ENCODE measurements around the gene BSND. TPM values are rescaled to one million over a fixed set of nuclear protein-coding genes. Genes with fewer than 3 reads are reported as not detected.

Gene BSND
- total RNA-seq, 1 donor from 2014 or later: not detected

DNA sequence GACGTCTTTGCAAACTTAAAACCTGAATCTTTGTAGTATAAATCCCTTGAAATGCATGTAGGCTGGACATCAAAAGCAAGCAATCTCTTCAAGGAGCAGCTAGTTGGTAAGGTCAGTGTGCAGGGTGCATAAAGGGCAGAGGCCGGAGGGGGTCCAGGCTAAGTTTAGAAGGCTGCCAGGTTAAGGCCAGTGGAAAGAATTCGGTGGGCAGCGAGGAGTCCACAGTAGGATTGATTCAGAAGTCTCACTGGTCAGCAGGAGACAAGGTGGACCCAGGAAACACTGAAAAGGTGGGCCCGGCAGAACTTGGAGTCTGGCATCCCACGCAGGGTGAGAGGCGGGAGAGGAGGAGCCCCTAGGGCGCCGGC lies 40.2 kb downstream of the BSND start:
- Mint-ChIP-seq H3K9me3 (ENCODE audit: unreplicated experiment) (no peaks in the 10 kb centered on the region), H3K27me3 (ENCODE audit: unreplicated experiment) (peaks cover 19% of the 10 kb centered on the region), H3K27ac (ENCODE audit: unreplicated experiment) (no peak overlapping the region), H3K36me3 (ENCODE audit: low read depth, unreplicated experiment) (no peaks in the 10 kb centered on the region), H3K4me1 (ENCODE audit: unreplicated experiment) (peaks cover 15% of the 10 kb centered on the region), H3K4me3 (ENCODE audit: unreplicated experiment) (peak overlapping the region; percentile 19)
- TF ChIP-seq, protein P1, sequence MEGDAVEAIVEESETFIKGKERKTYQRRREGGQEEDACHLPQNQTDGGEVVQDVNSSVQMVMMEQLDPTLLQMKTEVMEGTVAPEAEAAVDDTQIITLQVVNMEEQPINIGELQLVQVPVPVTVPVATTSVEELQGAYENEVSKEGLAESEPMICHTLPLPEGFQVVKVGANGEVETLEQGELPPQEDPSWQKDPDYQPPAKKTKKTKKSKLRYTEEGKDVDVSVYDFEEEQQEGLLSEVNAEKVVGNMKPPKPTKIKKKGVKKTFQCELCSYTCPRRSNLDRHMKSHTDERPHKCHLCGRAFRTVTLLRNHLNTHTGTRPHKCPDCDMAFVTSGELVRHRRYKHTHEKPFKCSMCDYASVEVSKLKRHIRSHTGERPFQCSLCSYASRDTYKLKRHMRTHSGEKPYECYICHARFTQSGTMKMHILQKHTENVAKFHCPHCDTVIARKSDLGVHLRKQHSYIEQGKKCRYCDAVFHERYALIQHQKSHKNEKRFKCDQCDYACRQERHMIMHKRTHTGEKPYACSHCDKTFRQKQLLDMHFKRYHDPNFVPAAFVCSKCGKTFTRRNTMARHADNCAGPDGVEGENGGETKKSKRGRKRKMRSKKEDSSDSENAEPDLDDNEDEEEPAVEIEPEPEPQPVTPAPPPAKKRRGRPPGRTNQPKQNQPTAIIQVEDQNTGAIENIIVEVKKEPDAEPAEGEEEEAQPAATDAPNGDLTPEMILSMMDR (IDR thresholded peaks at IDR 0.05; ENCODE audit: unreplicated experiment): no peak
- no peak for DNase-seq (ENCODE audit: low spot score)

DNA sequence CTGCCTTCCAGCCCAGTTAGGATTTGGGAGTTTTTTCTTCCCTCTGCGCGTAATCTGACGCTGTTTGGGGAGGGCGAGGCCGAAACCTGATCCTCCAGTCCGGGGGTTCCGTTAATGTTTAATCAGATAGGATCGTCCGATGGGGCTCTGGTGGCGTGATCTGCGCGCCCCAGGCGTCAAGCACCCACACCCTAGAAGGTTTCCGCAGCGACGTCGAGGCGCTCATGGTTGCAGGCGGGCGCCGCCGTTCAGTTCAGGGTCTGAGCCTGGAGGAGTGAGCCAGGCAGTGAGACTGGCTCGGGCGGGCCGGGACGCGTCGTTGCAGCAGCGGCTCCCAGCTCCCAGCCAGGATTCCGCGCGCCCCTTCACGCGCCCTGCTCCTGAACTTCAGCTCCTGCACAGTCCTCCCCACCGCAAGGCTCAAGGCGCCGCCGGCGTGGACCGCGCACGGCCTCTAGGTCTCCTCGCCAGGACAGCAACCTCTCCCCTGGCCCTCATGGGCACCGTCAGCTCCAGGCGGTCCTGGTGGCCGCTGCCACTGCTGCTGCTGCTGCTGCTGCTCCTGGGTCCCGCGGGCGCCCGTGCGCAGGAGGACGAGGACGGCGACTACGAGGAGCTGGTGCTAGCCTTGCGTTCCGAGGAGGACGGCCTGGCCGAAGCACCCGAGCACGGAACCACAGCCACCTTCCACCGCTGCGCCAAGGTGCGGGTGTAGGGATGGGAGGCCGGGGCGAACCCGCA lies 40.8 kb downstream of the BSND start, which contains the start of gene PCSK9:
Gene PCSK9 (plus strand): TSS at position 207 of the 741 bp plus-strand sequence. CDS start 290 bp downstream, at position 497.
- Mint-ChIP-seq H3K4me3 (ENCODE audit: unreplicated experiment) (peak within 1 kb of the TSS; percentile 88), H3K36me3 (ENCODE audit: low read depth, unreplicated experiment) (no peaks in the 10 kb centered on the region), H3K4me1 (ENCODE audit: unreplicated experiment) (peaks cover 15% of the 10 kb centered on the region), H3K9me3 (ENCODE audit: unreplicated experiment) (no peaks in the 10 kb centered on the region), H3K27me3 (ENCODE audit: unreplicated experiment) (peaks cover 19% of the 10 kb centered on the region), H3K27ac (ENCODE audit: unreplicated experiment) (no peak within 1 kb of the TSS)
- TF ChIP-seq, protein P1 (IDR thresholded peaks at IDR 0.05; ENCODE audit: unreplicated experiment): no peak
- DNase-seq (ENCODE audit: low spot score): peak; percentile 47

DNA sequence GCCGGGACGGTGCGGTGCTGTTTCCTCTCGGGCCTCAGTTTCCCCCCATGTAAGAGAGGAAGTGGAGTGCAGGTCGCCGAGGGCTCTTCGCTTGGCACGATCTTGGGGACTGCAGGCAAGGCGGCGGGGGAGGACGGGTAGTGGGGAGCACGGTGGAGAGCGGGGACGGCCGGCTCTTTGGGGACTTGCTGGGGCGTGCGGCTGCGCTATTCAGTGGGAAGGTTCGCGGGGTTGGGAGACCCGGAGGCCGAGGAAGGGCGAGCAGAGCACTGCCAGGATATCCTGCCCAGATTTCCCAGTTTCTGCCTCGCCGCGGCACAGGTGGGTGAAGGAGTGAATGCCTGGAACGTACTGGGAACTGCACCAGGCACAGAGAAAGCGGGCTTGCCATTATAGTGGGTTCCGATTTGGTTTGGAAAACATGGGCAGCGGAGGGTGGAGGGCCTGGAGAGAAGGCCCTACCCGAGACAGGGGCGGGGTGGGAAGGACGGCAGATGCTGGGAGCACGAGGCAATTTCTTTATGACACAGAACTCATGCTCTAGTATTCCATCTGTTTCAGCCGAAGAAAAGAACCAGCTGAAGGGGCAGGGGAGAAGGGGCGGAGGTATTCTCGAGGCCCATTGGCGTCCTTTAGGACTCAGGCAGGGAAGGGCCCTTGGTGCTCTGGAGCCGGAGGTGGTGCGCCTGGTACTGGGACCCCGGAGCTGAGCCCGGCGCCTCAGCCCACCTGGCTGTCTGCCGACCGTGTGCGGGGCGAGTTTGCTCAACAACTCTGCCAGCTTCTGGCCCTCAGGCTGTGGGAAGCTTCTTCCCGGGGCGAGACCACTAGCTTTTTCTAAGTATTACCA lies 41.6 kb downstream of the BSND start:
- H3K4me3 Mint-ChIP-seq (ENCODE audit: unreplicated experiment): peak overlapping the region; percentile 88
- peaks cover 20% of the 10 kb centered on the region for H3K27me3 Mint-ChIP-seq (ENCODE audit: unreplicated experiment)
- TF ChIP-seq, protein P1 (IDR thresholded peaks at IDR 0.05; ENCODE audit: unreplicated experiment): no peak
- DNase-seq (ENCODE audit: low spot score): peak; percentile 53
- H3K9me3 Mint-ChIP-seq (ENCODE audit: unreplicated experiment): no peaks in the 10 kb centered on the region
- no peaks in the 10 kb centered on the region for H3K36me3 Mint-ChIP-seq (ENCODE audit: low read depth, unreplicated experiment)
- no peak overlapping the region for H3K27ac Mint-ChIP-seq (ENCODE audit: unreplicated experiment)
- peaks cover 15% of the 10 kb centered on the region for H3K4me1 Mint-ChIP-seq (ENCODE audit: unreplicated experiment)

DNA sequence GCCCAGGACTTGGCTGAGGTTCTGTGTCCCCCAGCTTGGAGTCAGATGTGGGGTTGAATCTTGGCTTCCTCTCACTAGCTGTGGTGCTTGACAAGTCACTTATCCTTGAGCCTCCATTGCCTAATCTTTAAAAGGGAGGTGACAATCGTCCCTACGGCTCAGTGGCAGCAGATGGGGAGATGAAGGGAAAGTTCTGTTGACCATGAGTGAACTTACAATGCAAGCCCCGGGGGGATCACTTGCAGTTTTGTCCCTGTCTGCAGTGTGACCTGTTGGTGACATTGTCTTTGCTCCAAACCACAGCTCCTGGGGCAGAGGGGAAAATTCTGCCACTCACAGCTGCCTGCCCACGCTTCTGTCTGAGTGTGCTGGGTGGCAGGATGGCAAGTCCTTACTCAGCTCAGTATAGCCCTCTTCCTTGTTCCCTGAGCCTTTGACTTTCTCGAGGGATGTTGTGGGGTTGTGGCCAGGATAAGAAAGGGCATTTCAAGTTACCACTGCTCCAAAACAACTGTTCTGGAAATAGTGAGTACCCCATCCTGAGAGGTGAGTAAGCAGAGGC lies 42.3 kb downstream of the BSND start:
- no peaks in the 10 kb centered on the region for H3K36me3 Mint-ChIP-seq (ENCODE audit: low read depth, unreplicated experiment)
- no peak overlapping the region for H3K27ac Mint-ChIP-seq (ENCODE audit: unreplicated experiment)
- H3K4me3 Mint-ChIP-seq (ENCODE audit: unreplicated experiment): no peak overlapping the region
- H3K27me3 Mint-ChIP-seq (ENCODE audit: unreplicated experiment): peaks cover 21% of the 10 kb centered on the region
- no peaks in the 10 kb centered on the region for H3K9me3 Mint-ChIP-seq (ENCODE audit: unreplicated experiment)
- H3K4me1 Mint-ChIP-seq (ENCODE audit: unreplicated experiment): peaks cover 15% of the 10 kb centered on the region
- TF ChIP-seq, protein P1 (IDR thresholded peaks at IDR 0.05; ENCODE audit: unreplicated experiment): no peak
- DNase-seq (ENCODE audit: low spot score): no peak
